ENCODE data around the gene TNFRSF8.
"Not testable (repeated sequence)": the region's sequence is repeated elsewhere in the genome, so short reads cannot be mapped to it uniquely, and the experiment has no call there.

The TNFRSF8 gene

GRCh38 chr1:12063141-12064072, at the start of gene TNFRSF8:
TNFRSF8 (plus strand) TSS chr1:12063303; CDS start chr1:12063599, 296 bp downstream.
- DNase-seq (ENCODE audit: low spot score) = no peak

- DNase-seq (ENCODE audit: low spot score) = peak; percentile 25
These were observed 48.7 kb upstream of the TNFRSF8 start for GRCh38 chr1:12014141-12014991.

GRCh38 chr1:12015001-12015491, 48.1 kb upstream of the TNFRSF8 start:
- DNase-seq (ENCODE audit: low spot score) = peak; percentile 25

GRCh38 chr1:12015499-12015898, 47.6 kb upstream of the TNFRSF8 start:
- no peak for DNase-seq (ENCODE audit: low spot score)

- no peak for DNase-seq (ENCODE audit: low spot score)
These were observed 46.9 kb upstream of the TNFRSF8 start for GRCh38 chr1:12016182-12016581.

- no peak for DNase-seq (ENCODE audit: low spot score)
These were observed 43.1 kb upstream of the TNFRSF8 start for GRCh38 chr1:12019858-12020509.

GRCh38 chr1:12021616-12022015, 41.5 kb upstream of the TNFRSF8 start:
- no peak for DNase-seq (ENCODE audit: low spot score)

GRCh38 chr1:12022036-12022435, 41.1 kb upstream of the TNFRSF8 start:
- no peak for DNase-seq (ENCODE audit: low spot score)

GRCh38 chr1:12026586-12026985, 36.5 kb upstream of the TNFRSF8 start:
- DNase-seq (ENCODE audit: low spot score) = no peak

- no peak for DNase-seq (ENCODE audit: low spot score)
These were observed 34.9 kb upstream of the TNFRSF8 start for GRCh38 chr1:12028248-12028647.

- no peak for DNase-seq (ENCODE audit: low spot score)
These were observed 34.1 kb upstream of the TNFRSF8 start for GRCh38 chr1:12028957-12029511.

GRCh38 chr1:12029720-12030339, 33.3 kb upstream of the TNFRSF8 start:
- DNase-seq (ENCODE audit: low spot score) = no peak

- DNase-seq (ENCODE audit: low spot score) = peak; percentile 79
These were observed 31.8 kb upstream of the TNFRSF8 start for GRCh38 chr1:12031039-12031980.

- no peak for DNase-seq (ENCODE audit: low spot score)
These were observed 30.9 kb upstream of the TNFRSF8 start for GRCh38 chr1:12032161-12032621.

GRCh38 chr1:12033441-12033840, 29.7 kb upstream of the TNFRSF8 start:
- not testable (repeated sequence) for DNase-seq (ENCODE audit: low spot score)

- DNase-seq (ENCODE audit: low spot score) = no peak
These were observed 28.7 kb upstream of the TNFRSF8 start for GRCh38 chr1:12034381-12034801.

GRCh38 chr1:12035312-12035711, 27.8 kb upstream of the TNFRSF8 start:
- DNase-seq (ENCODE audit: low spot score) = no peak

GRCh38 chr1:12037486-12038355, 25.4 kb upstream of the TNFRSF8 start:
- DNase-seq (ENCODE audit: low spot score) = no peak

All from hematopoietic multipotent progenitor cell treated with erythropoietin and hydrocortisone succinate and interleukin-3 and kit ligand, for 17 days (in vitro differentiated cells).